NT2/D1 (cell line): ENCODE data around the gene RNFT2.
A peak's percentile ranks its signal among the peaks of the same experiment; 100 is the strongest.
"Not testable (repeated sequence)": the region's sequence is repeated elsewhere in the genome, so short reads cannot be mapped to it uniquely, and the experiment has no call there.

Source experiments
- DNase-seq: peaks from one replicate; pipeline ENCODE4 v3.0.0-alpha.2; 2011; ENCODE audit warnings: low read depth, low spot score
- H3K27me3 ChIP-seq: 2 replicates; pipeline ENCODE4 v1.6.0; 2011; ENCODE audit warnings: mild to moderate bottlenecking; ENCODE audit not compliant: insufficient read length, insufficient read depth
- H3K36me3 ChIP-seq: 2 replicates; pipeline ENCODE4 v1.6.1; 2011; ENCODE audit warnings: mild to moderate bottlenecking, low read length, mixed read lengths; ENCODE audit not compliant: insufficient read depth, insufficient read length
- H3K4me1 ChIP-seq: 2 replicates; pipeline ENCODE4 v1.5.1; 2011; ENCODE audit not compliant: insufficient read depth, insufficient read length
- H3K4me3 ChIP-seq: 2 replicates; pipeline ENCODE4 v1.5.1; 2011; ENCODE audit warnings: low read depth; ENCODE audit not compliant: insufficient read length
- H3K9ac ChIP-seq: 2 replicates; pipeline ENCODE4 v1.6.0; 2011; ENCODE audit warnings: low read depth; ENCODE audit not compliant: insufficient read length
- H3K9me3 ChIP-seq: 2 replicates; pipeline ENCODE4 v1.5.1; 2011; ENCODE audit warnings: mild to moderate bottlenecking, low read length; ENCODE audit not compliant: insufficient read depth
- SUZ12 ChIP-seq: IDR thresholded peaks from 2 replicates; pipeline ENCODE4 v1.6.1; 2011; ENCODE audit not compliant: insufficient read length, insufficient read depth; ENCODE audit errors: extremely low read depth
- YY1 ChIP-seq: IDR thresholded peaks from 2 replicates; pipeline ENCODE4 v1.6.1; 2011; ENCODE audit not compliant: insufficient read length, insufficient read depth
- ZNF274 ChIP-seq: IDR thresholded peaks from 2 replicates; pipeline ENCODE4 v1.6.1; 2011; ENCODE audit warnings: mild to moderate bottlenecking, low read depth, low read length

RNFT2 gene

DNA sequence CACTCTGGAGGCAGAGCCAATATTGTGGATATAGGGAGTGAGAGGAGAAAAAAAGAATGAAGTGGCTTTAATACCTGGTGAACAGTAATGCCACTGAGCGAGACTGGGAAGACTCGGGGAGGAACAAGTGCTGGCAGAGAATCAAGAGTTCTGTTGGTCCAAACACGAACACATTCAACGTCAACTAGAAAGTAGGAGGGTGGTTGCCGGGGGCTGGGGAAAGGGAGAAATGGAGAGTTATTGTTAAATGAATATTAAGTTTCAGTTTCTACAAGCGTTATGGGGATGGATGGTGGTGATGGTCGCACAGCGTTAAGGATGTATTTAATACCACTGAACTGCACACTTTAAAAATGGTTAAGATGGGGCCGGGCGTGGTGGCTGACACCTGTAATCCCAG, 3.0 kb upstream of the RNFT2 start:
- no peak for DNase-seq
- peaks cover 4% of the 10 kb centered on the region for H3K4me1 ChIP-seq
- H3K27me3 ChIP-seq = peaks cover 13% of the 10 kb centered on the region
- H3K36me3 ChIP-seq = peaks cover 22% of the 10 kb centered on the region
- H3K9me3 ChIP-seq = no peaks in the 10 kb centered on the region
- no peak overlapping the region for H3K9ac ChIP-seq
- no peak for TF ChIP-seq YY1
- TF ChIP-seq SUZ12 = no peak
- no peak for TF ChIP-seq ZNF274
- no peak overlapping the region for H3K4me3 ChIP-seq

DNA sequence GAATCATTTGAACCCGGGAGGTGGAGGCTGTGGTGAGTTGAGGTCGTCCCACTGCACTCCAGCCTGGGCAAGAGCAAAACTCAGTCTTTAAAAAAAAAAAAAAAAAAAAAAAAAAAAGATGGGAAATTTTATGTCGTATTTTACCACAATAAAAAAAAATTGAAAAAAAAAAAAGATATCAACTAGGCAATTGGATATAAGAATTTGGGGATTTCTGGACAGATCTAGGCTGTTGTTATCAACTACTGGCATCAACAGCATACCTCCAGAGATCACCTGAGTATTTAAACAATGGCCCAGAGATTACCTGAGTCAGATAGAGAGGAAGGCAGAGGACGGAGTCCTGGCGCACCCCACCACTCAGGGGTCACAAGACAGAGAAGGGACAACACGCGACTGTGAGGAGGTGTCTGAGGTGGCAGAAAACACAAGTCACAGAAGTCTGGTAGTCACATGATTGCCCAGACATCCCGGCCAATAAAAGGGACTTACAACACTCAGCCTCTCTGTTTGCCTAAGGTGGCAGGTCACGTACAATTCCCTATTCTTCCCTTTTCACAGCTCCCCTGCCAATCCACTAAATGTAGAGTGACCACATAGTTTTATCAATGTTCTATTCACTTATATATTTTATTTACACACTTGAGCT, 2.0 kb upstream of the RNFT2 start:
- TF ChIP-seq ZNF274 (no peak), YY1 (no peak), SUZ12 (no peak)
- peaks cover 13% of the 10 kb centered on the region for H3K27me3 ChIP-seq
- H3K36me3 ChIP-seq = peaks cover 32% of the 10 kb centered on the region
- peak overlapping the region; percentile 96 for H3K4me3 ChIP-seq
- H3K9me3 ChIP-seq = no peaks in the 10 kb centered on the region
- no peak for DNase-seq
- H3K9ac ChIP-seq = peak overlapping the region; percentile 98
- peaks cover 4% of the 10 kb centered on the region for H3K4me1 ChIP-seq

DNA sequence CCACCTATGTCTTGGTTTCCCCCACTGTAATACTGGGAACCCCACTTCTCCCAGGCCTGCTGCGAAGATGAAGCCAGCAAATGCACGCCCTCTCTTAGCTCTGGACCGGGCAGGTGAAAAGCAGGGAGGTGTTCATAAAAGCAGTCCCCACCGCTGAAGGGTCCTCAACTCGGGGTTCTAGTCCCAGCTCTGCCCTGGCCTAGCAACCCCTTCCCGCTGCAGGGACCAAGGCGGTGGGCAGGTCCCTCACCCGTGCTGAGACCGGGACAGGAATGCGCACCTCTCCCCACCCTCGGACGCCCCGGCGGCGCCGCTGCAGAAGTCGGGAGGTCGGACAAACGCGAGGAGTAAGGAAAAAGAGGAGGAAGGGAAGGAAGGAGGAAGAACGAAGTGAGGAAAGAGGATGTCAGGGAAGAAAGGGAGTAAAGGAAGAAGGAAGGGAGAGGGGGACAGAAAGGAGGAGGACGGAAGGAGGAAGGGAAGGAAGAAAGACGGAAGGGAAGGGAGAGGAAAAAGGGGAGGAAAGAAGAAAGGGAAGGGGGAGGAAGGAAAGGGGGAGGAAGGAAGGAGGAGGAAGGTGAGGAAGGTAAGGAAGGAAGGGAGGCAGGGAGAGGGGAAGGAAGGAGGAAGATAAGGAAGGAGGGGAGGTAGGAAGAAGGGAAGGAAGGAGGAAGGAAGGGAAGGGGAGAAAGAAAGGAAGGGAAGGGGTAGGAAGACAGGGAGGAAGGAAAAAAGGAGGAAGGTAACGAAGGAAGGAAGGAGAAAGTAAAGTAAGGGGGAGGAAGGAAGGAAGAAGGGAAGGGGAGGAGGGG, 947 bp upstream of the RNFT2 start:
- peak overlapping the region; percentile 96 for H3K4me3 ChIP-seq
- H3K36me3 ChIP-seq = peaks cover 30% of the 10 kb centered on the region
- no peak for DNase-seq
- no peaks in the 10 kb centered on the region for H3K9me3 ChIP-seq
- no peaks in the 10 kb centered on the region for H3K4me1 ChIP-seq
- peak overlapping the region; percentile 98 for H3K9ac ChIP-seq
- peaks cover 13% of the 10 kb centered on the region for H3K27me3 ChIP-seq
- TF ChIP-seq SUZ12 = no peak
- TF ChIP-seq YY1 = no peak
- no peak for TF ChIP-seq ZNF274

DNA sequence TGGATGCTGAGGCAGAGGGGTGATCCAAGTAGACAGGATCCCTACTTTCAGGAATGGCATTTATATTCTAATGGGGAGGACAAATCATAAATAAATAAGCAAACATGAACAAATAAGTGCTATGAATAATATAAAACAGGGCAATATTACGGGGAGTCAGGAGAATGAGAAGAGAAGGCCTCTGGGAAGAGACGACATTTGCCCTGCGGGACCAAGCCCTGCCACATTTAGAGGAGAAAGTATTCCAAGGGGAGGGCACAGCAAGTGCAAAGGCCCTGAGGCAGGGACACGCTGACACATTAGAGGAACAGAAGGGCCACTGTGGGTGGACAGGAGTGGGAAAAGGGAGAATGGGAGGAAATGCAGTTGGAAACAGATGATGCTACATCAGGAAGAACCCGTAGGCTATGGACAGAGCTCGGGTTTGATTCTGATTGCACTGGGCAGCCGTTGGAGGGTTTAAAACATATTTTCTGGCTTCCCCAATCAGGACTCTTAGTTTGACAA, 1.3 kb downstream of the RNFT2 start:
- no peaks in the 10 kb centered on the region for H3K4me1 ChIP-seq
- H3K4me3 ChIP-seq = no peak overlapping the region
- H3K36me3 ChIP-seq = peaks cover 22% of the 10 kb centered on the region
- no peak overlapping the region for H3K9ac ChIP-seq
- TF ChIP-seq ZNF274 = no peak
- no peak for TF ChIP-seq SUZ12
- H3K27me3 ChIP-seq = peaks cover 13% of the 10 kb centered on the region
- no peak for DNase-seq
- no peaks in the 10 kb centered on the region for H3K9me3 ChIP-seq

DNA sequence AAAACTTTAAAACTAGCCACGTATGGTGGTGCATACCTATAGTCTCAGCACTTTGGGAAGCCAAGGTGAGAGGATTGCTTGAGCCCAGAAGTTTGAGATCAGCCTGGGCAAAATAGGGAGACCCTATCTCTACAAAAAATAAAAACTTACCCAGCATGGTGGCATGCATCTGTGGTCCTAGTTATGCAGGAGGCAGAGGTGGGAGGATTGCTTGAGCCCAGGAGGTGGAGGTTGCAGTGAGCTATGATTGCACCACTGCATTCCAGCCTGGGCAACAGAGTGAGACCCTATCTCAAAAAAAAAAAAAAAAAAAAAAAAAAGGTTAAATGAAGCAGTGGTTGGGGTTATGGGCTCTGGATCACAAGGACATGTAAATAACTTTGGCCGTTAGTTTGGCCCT, 4.7 kb downstream of the RNFT2 start:
- not testable (repeated sequence) for H3K9ac ChIP-seq, H3K9me3 ChIP-seq, DNase-seq

DNA sequence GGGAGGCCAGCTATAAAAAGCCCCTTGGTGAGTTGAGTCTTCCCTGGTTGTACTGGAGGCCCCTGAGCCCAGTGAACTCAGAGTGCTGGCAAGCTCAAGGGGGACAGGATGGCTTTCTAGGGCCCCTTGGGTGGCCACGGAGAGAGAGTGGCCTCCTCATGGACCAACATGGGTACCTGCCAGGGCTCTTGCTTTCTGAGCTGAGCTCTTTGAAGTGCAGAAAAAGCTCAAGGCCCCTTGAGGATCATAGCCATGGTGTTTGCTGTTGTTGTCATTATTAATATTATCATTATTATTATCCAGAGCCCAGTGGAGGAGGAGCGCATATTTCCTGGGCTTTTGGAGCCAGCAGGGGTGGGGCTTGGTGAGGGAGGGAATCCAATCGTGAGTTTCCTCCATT, 6.7 kb downstream of the RNFT2 start:
- Histone ChIP-seq H3K36me3 (peaks cover 17% of the 10 kb centered on the region), H3K27me3 (no peaks in the 10 kb centered on the region), H3K4me1 (no peaks in the 10 kb centered on the region), H3K4me3 (no peak overlapping the region), H3K9ac (no peak overlapping the region), H3K9me3 (no peaks in the 10 kb centered on the region)
- no peak for DNase-seq
- no peak for TF ChIP-seq ZNF274
- no peak for TF ChIP-seq YY1
- no peak for TF ChIP-seq SUZ12

More for the DNA sequence above, 4.7 kb downstream of the RNFT2 start:
- H3K27me3 ChIP-seq, H3K4me3 ChIP-seq, H3K4me1 ChIP-seq: not testable (repeated sequence)
- peaks cover 17% of the 10 kb centered on the region for H3K36me3 ChIP-seq

DNA sequence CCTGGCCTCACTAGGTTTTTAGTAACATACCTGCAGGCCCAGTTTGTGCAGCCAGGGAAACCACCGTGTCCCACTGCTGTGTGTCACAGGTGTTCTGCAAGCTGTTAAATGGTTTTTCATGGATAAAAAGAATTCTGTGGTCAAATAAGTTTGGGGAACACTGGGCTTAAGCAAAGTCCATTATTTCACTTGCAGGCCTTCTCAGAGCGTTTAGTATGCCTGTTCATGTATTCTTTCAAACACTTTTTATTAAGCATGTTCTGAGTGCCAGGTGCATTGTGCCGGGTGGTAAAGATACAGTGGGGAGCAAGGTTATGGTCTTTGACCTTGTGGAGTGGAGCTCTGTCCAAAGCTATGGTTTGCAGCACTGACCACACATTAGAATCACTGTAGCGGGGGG, 7.4 kb downstream of the RNFT2 start:
- Histone ChIP-seq H3K4me3 (no peak overlapping the region), H3K27me3 (no peaks in the 10 kb centered on the region)

More for the DNA sequence above, 7.4 kb downstream of the RNFT2 start:
- no peak for DNase-seq
- H3K4me1 ChIP-seq = no peaks in the 10 kb centered on the region
- H3K9ac ChIP-seq = no peak overlapping the region
- no peak for TF ChIP-seq YY1
- no peak for TF ChIP-seq SUZ12
- no peak for TF ChIP-seq ZNF274
- no peaks in the 10 kb centered on the region for H3K9me3 ChIP-seq
- H3K36me3 ChIP-seq = peaks cover 17% of the 10 kb centered on the region
